Measurements from ENCODE around the gene LMF1.
"Not testable (repeated sequence)": the region's sequence is repeated elsewhere in the genome, so short reads cannot be mapped to it uniquely, and the experiment has no call there.

The LMF1 gene

DNA sequence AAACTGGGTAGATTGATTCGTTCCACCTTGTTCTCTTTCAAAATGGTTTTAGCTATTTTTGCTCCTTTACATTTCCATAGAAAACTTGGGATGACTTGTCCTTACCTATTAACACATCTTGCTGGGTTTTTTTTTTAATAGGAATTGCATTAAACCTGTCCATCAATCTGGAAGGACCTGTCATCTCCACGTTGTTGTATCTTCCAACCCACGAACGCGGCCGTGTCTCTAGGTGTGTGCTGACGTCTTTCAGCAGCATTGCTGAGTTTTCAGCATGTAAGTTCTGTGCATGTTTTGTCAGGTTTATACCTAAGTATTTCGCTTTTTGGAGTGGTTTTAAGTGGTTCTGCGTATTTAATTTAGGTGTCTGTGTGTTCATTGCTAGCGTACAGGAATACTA lies 109.9 kb downstream of the LMF1 start:
- TF ChIP-seq, protein P1, sequence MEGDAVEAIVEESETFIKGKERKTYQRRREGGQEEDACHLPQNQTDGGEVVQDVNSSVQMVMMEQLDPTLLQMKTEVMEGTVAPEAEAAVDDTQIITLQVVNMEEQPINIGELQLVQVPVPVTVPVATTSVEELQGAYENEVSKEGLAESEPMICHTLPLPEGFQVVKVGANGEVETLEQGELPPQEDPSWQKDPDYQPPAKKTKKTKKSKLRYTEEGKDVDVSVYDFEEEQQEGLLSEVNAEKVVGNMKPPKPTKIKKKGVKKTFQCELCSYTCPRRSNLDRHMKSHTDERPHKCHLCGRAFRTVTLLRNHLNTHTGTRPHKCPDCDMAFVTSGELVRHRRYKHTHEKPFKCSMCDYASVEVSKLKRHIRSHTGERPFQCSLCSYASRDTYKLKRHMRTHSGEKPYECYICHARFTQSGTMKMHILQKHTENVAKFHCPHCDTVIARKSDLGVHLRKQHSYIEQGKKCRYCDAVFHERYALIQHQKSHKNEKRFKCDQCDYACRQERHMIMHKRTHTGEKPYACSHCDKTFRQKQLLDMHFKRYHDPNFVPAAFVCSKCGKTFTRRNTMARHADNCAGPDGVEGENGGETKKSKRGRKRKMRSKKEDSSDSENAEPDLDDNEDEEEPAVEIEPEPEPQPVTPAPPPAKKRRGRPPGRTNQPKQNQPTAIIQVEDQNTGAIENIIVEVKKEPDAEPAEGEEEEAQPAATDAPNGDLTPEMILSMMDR (IDR thresholded peaks at IDR 0.05), result no peak
- TF ChIP-seq ZFX (IDR thresholded peaks at IDR 0.05; ENCODE audit: borderline replicate concordance), result no peak
- H3K27ac ChIP-seq, result no peak overlapping the region

DNA sequence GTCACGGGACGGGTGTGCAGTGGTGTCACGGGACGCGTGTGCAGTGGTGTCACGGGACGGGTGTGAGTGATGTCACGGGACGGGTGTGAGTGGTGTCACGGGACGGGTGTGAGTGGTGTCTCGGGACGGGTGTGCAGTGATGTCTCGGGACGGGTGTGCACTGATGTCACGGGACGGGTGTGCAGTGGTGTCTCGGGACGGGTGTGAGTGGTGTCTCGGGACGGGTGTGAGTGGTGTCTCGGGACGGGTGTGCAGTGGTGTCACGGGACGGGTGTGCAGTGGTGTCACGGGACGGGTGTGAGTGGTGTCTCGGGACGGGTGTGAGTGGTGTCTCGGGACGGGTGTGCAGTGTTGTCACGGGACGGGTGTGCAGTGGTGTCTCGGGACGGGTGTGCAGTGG lies 111.8 kb downstream of the LMF1 start:
- not testable (repeated sequence) for H3K27ac ChIP-seq

DNA sequence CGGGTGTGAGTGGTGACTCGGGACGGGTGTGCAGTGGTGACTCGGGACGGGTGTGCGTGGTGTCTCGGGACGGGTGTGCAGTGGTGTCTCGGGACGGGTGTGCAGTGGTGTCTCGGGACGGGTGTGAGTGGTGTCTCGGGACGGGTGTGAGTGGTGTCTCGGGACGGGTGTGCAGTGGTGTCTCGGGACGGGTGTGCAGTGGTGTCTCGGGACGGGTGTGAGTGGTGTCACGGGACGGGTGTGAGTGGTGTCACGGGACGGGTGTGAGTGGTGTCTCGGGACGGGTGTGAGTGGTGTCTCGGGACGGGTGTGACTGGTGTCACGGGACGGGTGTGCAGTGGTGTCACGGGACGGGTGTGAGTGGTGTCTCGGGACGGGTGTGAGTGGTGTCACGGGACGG lies 112.3 kb downstream of the LMF1 start:
- not testable (repeated sequence) for H3K27ac ChIP-seq

DNA sequence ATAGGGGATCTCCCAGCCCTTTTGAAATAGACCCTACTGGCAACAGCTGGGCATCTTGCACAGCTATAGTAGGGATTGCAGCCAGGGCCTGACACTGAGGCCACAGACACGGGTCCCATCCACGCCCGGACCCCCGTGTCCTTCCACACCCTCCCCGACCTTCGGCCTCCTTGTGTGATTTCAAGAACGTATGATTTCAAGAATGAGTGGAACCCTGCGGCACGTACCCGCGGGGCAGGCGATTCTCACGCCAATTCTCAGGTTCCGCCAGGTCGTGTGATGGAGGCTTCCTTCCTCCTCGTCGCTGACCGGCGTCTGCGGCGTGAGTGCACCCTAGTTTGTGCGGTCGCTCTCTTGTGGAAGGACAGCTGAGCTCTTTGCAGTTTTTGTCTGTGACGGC lies 114.0 kb downstream of the LMF1 start:
- no peak overlapping the region for H3K27ac ChIP-seq
- TF ChIP-seq, protein P1 (IDR thresholded peaks at IDR 0.05), result no peak
- TF ChIP-seq ZFX (IDR thresholded peaks at IDR 0.05; ENCODE audit: borderline replicate concordance), result no peak

DNA sequence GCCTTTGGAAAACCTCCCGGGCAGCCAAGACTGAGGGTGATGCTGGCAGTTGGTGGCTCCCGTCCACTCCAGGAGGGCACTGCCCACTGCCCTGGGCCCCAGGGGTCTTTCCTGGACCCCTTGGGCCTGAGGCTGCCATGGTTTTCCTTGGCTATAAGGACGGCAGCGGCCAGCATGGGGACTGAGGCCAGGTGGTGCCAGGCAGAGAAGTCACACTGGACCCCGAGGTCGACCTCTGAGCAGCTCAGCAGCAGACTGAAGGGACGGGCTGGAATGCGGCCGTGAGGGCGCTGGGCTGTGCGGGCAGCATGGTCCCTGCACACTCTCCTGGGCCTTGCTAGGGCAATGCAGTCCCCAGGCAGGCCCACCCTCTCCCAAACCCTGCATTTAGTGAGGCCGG lies 114.7 kb downstream of the LMF1 start:
- H3K27ac ChIP-seq, result no peak overlapping the region
- TF ChIP-seq, protein P1 (IDR thresholded peaks at IDR 0.05), result no peak
- TF ChIP-seq ZFX (IDR thresholded peaks at IDR 0.05; ENCODE audit: borderline replicate concordance), result no peak

DNA sequence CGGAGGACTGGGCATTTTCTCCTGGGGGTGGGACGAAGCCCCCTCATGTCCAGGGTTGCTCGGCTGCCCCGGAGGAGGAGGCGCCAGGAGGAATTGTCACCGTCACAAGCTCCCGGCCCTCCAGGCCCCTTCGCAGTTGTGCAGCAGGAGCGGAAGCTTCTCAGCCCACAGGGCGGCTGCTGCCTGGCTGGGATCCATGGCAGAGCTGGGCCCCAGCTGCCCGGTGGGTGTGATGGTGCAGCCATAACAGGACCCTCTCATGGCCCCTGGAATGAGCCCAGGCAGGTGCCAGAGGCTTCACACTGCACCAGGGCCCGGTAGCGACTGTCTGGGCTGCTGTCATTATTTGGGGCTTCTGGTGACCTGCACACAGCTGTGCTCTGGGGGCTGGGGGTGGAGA lies 115.3 kb downstream of the LMF1 start:
- H3K27ac ChIP-seq, result no peak overlapping the region

DNA sequence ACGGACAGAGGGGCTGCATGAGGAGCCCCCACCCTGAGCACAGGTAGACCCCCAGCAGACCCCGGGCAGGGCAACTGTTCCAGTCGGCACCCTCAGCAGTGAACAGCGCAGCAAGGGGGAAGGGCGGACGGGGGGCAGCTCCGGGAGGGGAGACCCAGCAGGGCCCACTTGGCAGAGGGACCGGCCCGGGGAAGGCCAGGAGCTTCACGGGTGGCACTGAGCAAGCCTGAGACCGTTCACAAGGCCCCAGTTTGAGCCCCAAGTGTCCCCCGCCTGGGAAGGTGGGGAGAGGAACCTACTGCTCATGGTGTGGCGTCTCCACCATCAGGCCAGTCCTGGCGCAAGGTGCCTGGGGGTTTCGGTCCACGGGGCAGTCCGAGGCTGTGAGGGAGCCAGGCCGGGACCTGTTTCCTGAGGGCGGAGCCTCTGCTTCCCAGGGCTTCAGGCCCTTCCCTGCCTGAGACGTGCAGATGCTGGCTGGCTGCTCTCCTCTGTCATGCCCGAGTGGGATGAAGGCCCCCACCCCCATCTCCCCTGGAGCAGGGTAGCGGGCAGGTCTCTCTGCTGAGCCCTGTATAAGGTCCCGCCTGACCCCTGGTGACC lies 115.9 kb downstream of the LMF1 start:
- H3K27ac ChIP-seq, result no peak overlapping the region
- no peak for TF ChIP-seq ZFX (IDR thresholded peaks at IDR 0.05; ENCODE audit: borderline replicate concordance)
- TF ChIP-seq, protein P1 (IDR thresholded peaks at IDR 0.05), result no peak

More for the DNA sequence above, 115.3 kb downstream of the LMF1 start:
- no peak for TF ChIP-seq ZFX (IDR thresholded peaks at IDR 0.05; ENCODE audit: borderline replicate concordance)
- TF ChIP-seq, protein P1 (IDR thresholded peaks at IDR 0.05), result no peak

DNA sequence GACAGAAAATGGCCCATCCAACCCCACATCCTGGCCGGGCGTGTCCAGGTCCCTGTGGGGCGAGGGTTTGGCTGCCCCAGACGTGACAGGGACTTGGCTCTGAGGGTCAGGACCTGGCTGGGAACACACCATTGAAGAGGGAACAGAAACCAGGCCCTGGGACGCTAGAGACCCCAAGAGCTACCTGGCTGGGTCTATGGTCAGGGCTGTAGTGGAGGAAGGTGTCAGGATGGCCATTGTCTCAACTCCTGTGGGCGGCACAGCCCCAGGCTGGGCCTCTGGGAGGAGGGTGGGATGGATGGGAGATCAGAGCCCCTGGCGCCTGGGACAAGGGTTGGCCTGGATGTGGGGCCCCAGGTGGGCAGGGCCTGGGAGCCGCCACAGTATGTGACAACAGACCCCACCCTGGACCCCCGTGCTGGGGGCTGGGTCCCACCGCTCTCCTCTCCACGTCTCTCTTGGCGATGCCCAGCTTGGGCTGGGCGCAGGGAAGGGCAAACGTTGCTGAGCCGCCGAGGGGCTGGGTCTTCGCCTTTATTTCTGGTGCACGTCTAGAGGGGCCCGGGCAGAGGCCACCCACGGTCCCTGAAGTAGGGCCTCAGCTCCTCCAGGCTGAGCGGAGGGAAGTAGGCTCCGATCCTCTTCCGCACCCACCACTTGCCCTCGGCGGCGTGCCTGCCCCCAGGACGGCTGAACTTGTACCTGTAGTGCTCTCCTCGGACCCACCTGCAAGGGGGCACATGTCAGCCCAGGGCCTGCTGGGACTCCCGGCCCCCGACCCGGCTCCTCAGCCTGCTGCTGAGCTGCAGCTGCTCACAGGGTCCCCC lies 116.6 kb downstream of the LMF1 start:
- no peak overlapping the region for H3K27ac ChIP-seq
- TF ChIP-seq, protein P1 (IDR thresholded peaks at IDR 0.05), result no peak
- TF ChIP-seq ZFX (IDR thresholded peaks at IDR 0.05; ENCODE audit: borderline replicate concordance), result no peak
